Astrocyte (in vitro differentiated cells and primary cell): ENCODE data around the gene RNF175. TPM values are rescaled to one million over a fixed set of nuclear protein-coding genes. Genes with fewer than 3 reads are reported as not detected.
"Not testable (repeated sequence)": the region's sequence is repeated elsewhere in the genome, so short reads cannot be mapped to it uniquely, and the experiment has no call there.

Source experiments
- DNase-seq: peaks from one replicate; pipeline ENCODE4 v3.0.0-alpha.2; 2010; ENCODE audit warnings: low read depth
- FAIRE-seq: peaks from 2 replicates; lab custom pipeline; 2011; peaks lifted over from hg19 to GRCh38; lab: Jason Lieb, UNC
- H2AFZ ChIP-seq: 2 replicates; pipeline ENCODE4 v1.6.0; 2012; ENCODE audit warnings: low read depth, low read length, inconsistent platforms
- H3K27ac ChIP-seq: 2 replicates; pipeline ENCODE4 v1.5.1; 2011; ENCODE audit warnings: low read depth, low read length, inconsistent platforms
- H3K27me3 ChIP-seq: 2 replicates; pipeline ENCODE4 v1.6.0; 2011; ENCODE audit warnings: low read length, inconsistent platforms; ENCODE audit not compliant: insufficient read depth
- H3K36me3 ChIP-seq: 2 replicates; pipeline ENCODE4 v1.5.1; 2011; ENCODE audit warnings: low read length, inconsistent platforms; ENCODE audit not compliant: insufficient read depth
- H3K4me1 ChIP-seq: 2 replicates; pipeline ENCODE4 v1.5.1; 2011; ENCODE audit warnings: low read length, inconsistent platforms; ENCODE audit not compliant: insufficient read depth
- H3K4me2 ChIP-seq: 2 replicates; pipeline ENCODE4 v1.6.0; 2012; ENCODE audit warnings: low read length, inconsistent platforms
- H3K4me3 ChIP-seq: 2 replicates; pipeline ENCODE4 v1.5.1; 2011; ENCODE audit warnings: low read depth, mild to moderate bottlenecking, low read length, inconsistent platforms; ENCODE audit not compliant: insufficient read depth
- H3K79me2 ChIP-seq: 2 replicates; pipeline ENCODE4 v1.6.0; 2012; ENCODE audit warnings: mild to moderate bottlenecking, low read length, inconsistent platforms; ENCODE audit not compliant: insufficient read depth
- H3K9ac ChIP-seq: 2 replicates; pipeline ENCODE4 v1.6.0; 2012; ENCODE audit warnings: mild to moderate bottlenecking, low read length, inconsistent platforms
- H3K9me3 ChIP-seq: 2 replicates; pipeline ENCODE4 v1.5.1; 2012; ENCODE audit warnings: low read depth, mild to moderate bottlenecking, low read length, inconsistent platforms; ENCODE audit not compliant: insufficient read depth
- H4K20me1 ChIP-seq: 2 replicates; pipeline ENCODE4 v1.6.0; 2012; ENCODE audit warnings: low read length, inconsistent platforms; ENCODE audit not compliant: insufficient read depth
- H3K27ac Mint-ChIP-seq: one replicate; pipeline ENCODE4 v1.8.0; 2021; ENCODE audit warnings: mild to moderate bottlenecking, mixed read lengths; ENCODE audit not compliant: unreplicated experiment
- H3K27me3 Mint-ChIP-seq: one replicate; pipeline ENCODE4 v1.8.0; 2021; ENCODE audit warnings: low read depth, mixed read lengths; ENCODE audit not compliant: unreplicated experiment
- H3K36me3 Mint-ChIP-seq: one replicate; pipeline ENCODE4 v1.8.0; 2021; ENCODE audit warnings: low read depth, mixed read lengths; ENCODE audit not compliant: unreplicated experiment
- H3K4me1 Mint-ChIP-seq: one replicate; pipeline ENCODE4 v1.8.0; 2021; ENCODE audit warnings: low read depth, mixed read lengths; ENCODE audit not compliant: unreplicated experiment
- H3K4me3 Mint-ChIP-seq: one replicate; pipeline ENCODE4 v1.8.0; 2021; ENCODE audit warnings: mild to moderate bottlenecking, moderate library complexity, mixed read lengths; ENCODE audit not compliant: unreplicated experiment
- H3K9me3 Mint-ChIP-seq: one replicate; pipeline ENCODE4 v1.8.0; 2021; ENCODE audit warnings: mild to moderate bottlenecking, mixed read lengths; ENCODE audit not compliant: unreplicated experiment
- CTCF ChIP-seq: IDR thresholded peaks from 2 replicates; pipeline ENCODE4 v1.5.1; 2011; ENCODE audit warnings: low read depth, mild to moderate bottlenecking, inconsistent platforms, low read length, moderate library complexity; ENCODE audit not compliant: insufficient read depth
- EZH2 ChIP-seq: IDR thresholded peaks from 2 replicates; pipeline ENCODE4 v1.6.1; 2012; ENCODE audit warnings: mild to moderate bottlenecking, low read length, inconsistent platforms; ENCODE audit not compliant: insufficient read depth
- total RNA-seq: library from RNA; stranded (reverse); gene quantifications from 2 replicates; pipeline ENCODE4 v1.2.1, GENCODE V29; 2021

The RNF175 gene
- total RNA-seq, 1 donor from 2014 or later: 1.0 TPM

- Mint-ChIP-seq H3K27me3 (peaks cover 10% of the 10 kb centered on the region), H3K9me3 (peaks cover 9% of the 10 kb centered on the region), H3K27ac (no peak overlapping the region), H3K36me3 (no peaks in the 10 kb centered on the region), H3K4me1 (no peaks in the 10 kb centered on the region), H3K4me3 (no peak overlapping the region)
- H3K79me2 ChIP-seq: no peaks in the 10 kb centered on the region
- H3K36me3 ChIP-seq: no peaks in the 10 kb centered on the region
- TF ChIP-seq CTCF (no peak), EZH2 (no peak)
- H3K27ac ChIP-seq: no peak overlapping the region
- no peaks in the 10 kb centered on the region for H3K27me3 ChIP-seq
- FAIRE-seq (no peak), DNase-seq (no peak)
- H3K4me1 ChIP-seq: no peaks in the 10 kb centered on the region
- H2AFZ ChIP-seq: no peak overlapping the region
- H3K4me2 ChIP-seq: no peak overlapping the region
- H3K4me3 ChIP-seq: no peak overlapping the region
- no peaks in the 10 kb centered on the region for H4K20me1 ChIP-seq
- no peak overlapping the region for H3K9ac ChIP-seq
- no peaks in the 10 kb centered on the region for H3K9me3 ChIP-seq
Measured at GRCh38 chr4:153669838-153670237, 90.0 kb downstream of the RNF175 start.

- no peaks in the 10 kb centered on the region for H3K4me1 ChIP-seq
- H3K9me3 ChIP-seq: no peaks in the 10 kb centered on the region
- no peak overlapping the region for H3K9ac ChIP-seq
- FAIRE-seq (no peak), DNase-seq (peak; percentile 43)
- no peak for TF ChIP-seq EZH2
- no peak for TF ChIP-seq CTCF
- Mint-ChIP-seq H3K36me3 (no peaks in the 10 kb centered on the region), H3K27me3 (peaks cover 11% of the 10 kb centered on the region), H3K27ac (no peak overlapping the region), H3K4me3 (no peak overlapping the region), H3K4me1 (no peaks in the 10 kb centered on the region), H3K9me3 (peaks cover 9% of the 10 kb centered on the region)
- H3K27me3 ChIP-seq: no peaks in the 10 kb centered on the region
- no peak overlapping the region for H3K4me2 ChIP-seq
- no peak overlapping the region for H3K27ac ChIP-seq
- no peak overlapping the region for H2AFZ ChIP-seq
- H3K79me2 ChIP-seq: no peaks in the 10 kb centered on the region
- no peaks in the 10 kb centered on the region for H3K36me3 ChIP-seq
- H3K4me3 ChIP-seq: no peak overlapping the region
- H4K20me1 ChIP-seq: no peaks in the 10 kb centered on the region
Measured at GRCh38 chr4:153668647-153669046, 91.2 kb downstream of the RNF175 start.

- not testable (repeated sequence) for H3K36me3 ChIP-seq, H4K20me1 ChIP-seq, H3K4me1 Mint-ChIP-seq, H3K27me3 ChIP-seq, H3K36me3 Mint-ChIP-seq, H3K27ac Mint-ChIP-seq, H3K9me3 ChIP-seq, H3K9me3 Mint-ChIP-seq, H3K4me3 Mint-ChIP-seq, H3K4me1 ChIP-seq, FAIRE-seq, H3K4me3 ChIP-seq, H3K79me2 ChIP-seq, H3K4me2 ChIP-seq, H2AFZ ChIP-seq, H3K9ac ChIP-seq, DNase-seq, H3K27ac ChIP-seq
- H3K27me3 Mint-ChIP-seq: peaks cover 11% of the 10 kb centered on the region
Measured at GRCh38 chr4:153666505-153666904, 93.3 kb downstream of the RNF175 start.
